SK-N-MC (cell line): ENCODE data around the gene SLC6A19.

Source experiments
- DNase-seq: peaks from one replicate; pipeline ENCODE4 v3.0.0-alpha.2; 2011; ENCODE audit warnings: low read depth, low spot score
- H3K27ac ChIP-seq: fragments of 200-600 bp; sonication (generic); 2 replicates; pipeline ENCODE4 v1.5.1; 2016; ENCODE audit warnings: mixed run types
- H3K36me3 ChIP-seq: fragments of 200-600 bp; sonication (generic); 2 replicates; pipeline ENCODE4 v1.6.1; 2017; ENCODE audit warnings: antibody characterized with exemption, low read length, mixed read lengths; ENCODE audit not compliant: insufficient read depth
- H3K4me3 ChIP-seq: fragments of 200-600 bp; sonication (generic); 2 replicates; pipeline ENCODE4 v1.5.1; 2016
- H3K9ac ChIP-seq: fragments of 200-600 bp; sonication (generic); 2 replicates; pipeline ENCODE4 v1.8.0; 2017; ENCODE audit warnings: mixed run types, mixed read lengths; ENCODE audit not compliant: insufficient read length
- H3K9me3 ChIP-seq: fragments of 200-600 bp; sonication (generic); 2 replicates; pipeline ENCODE4 v1.6.1; 2017; ENCODE audit warnings: low read depth, mild to moderate bottlenecking, antibody characterized with exemption, low read length, moderate library complexity, mixed read lengths
- EZH2 ChIP-seq: fragments of 200-600 bp; sonication (generic); IDR thresholded peaks from one replicate; pipeline ENCODE4 v1.6.1; 2017; ENCODE audit warnings: antibody characterized with exemption
- FOXP2 ChIP-seq: optimal IDR thresholded peaks from 2 replicates; pipeline ENCODE3; 2011; ENCODE audit warnings: mild to moderate bottlenecking, moderate library complexity; ENCODE audit not compliant: insufficient read depth; ENCODE audit errors: extremely low read length, control extremely low read depth
- POLR2AphosphoS5 ChIP-seq: IDR thresholded peaks from 2 replicates; pipeline ENCODE4 v1.6.1; 2012; ENCODE audit warnings: mild to moderate bottlenecking, low read depth, low read length, borderline replicate concordance

Gene SLC6A19

DNA sequence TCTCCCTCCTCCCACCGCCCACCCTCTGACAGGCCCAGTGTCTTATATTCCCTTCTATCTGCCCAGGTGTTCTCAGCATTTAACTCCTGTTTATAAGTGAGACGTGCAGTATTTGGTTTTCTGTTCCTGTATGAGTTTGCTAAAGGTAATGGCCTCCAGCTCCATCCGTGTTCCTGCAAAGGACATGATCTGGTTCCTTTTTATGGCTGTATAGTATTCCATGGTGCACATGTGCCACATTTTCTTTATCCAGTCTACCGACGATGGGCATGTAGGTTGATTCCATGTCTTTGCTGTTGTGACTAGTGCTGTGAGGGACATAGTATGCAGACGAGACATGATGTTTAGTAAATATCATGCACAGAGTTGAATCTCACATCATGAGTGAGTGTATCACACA lies 7.0 kb upstream of the SLC6A19 start:
- H3K9ac ChIP-seq, result no peak overlapping the region
- DNase-seq, result no peak
- TF ChIP-seq FOXP2 (no peak), POLR2AphosphoS5 (no peak), EZH2 (no peak)
- H3K27ac ChIP-seq, result no peak overlapping the region
- H3K4me3 ChIP-seq, result no peak overlapping the region
- no peaks in the 10 kb centered on the region for H3K9me3 ChIP-seq
- no peaks in the 10 kb centered on the region for H3K36me3 ChIP-seq

- no peak for DNase-seq
Observed at GRCh38 chr5:1195439-1195838, 6.0 kb upstream of the SLC6A19 start.

DNA sequence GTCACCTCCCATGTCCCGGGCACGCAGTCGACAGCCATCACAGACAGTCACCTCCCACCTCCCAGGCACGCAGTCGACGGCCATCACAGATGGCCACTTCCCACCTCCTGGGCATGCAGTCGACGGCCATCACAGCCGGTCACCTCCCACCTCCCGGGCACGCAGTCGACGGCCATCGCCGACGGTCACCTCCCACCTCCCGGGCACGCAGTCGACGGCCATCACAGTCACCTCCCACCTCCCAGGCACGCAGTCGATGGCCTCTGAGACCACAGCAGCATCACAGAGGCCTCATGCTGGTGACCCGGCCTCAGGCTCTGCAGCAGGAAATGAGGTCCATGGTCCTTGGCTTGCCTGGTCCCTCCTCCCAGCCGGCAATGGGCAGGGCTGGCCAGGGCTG lies 5.5 kb upstream of the SLC6A19 start:
- Histone ChIP-seq H3K9ac (no peak overlapping the region), H3K36me3 (no peaks in the 10 kb centered on the region), H3K4me3 (no peak overlapping the region), H3K9me3 (no peaks in the 10 kb centered on the region), H3K27ac (no peak overlapping the region)
- DNase-seq, result no peak
- TF ChIP-seq FOXP2 (no peak), POLR2AphosphoS5 (no peak), EZH2 (no peak)

More at GRCh38 chr5:1195439-1195838, 6.0 kb upstream of the SLC6A19 start:
- TF ChIP-seq POLR2AphosphoS5 (no peak), EZH2 (no peak), FOXP2 (no peak)
- Histone ChIP-seq H3K36me3 (no peaks in the 10 kb centered on the region), H3K4me3 (no peak overlapping the region), H3K9ac (no peak overlapping the region), H3K27ac (no peak overlapping the region), H3K9me3 (no peaks in the 10 kb centered on the region)

GRCh38 chr5:1196562-1196961 lies 4.8 kb upstream of the SLC6A19 start:
- H3K27ac ChIP-seq, result no peak overlapping the region
- H3K4me3 ChIP-seq, result no peak overlapping the region
- TF ChIP-seq POLR2AphosphoS5 (no peak), FOXP2 (no peak), EZH2 (no peak)
- H3K36me3 ChIP-seq, result no peaks in the 10 kb centered on the region
- no peaks in the 10 kb centered on the region for H3K9me3 ChIP-seq
- DNase-seq, result no peak
- no peak overlapping the region for H3K9ac ChIP-seq

- Histone ChIP-seq H3K4me3 (no peak overlapping the region), H3K36me3 (no peaks in the 10 kb centered on the region), H3K27ac (no peak overlapping the region), H3K9me3 (no peaks in the 10 kb centered on the region), H3K9ac (no peak overlapping the region)
- no peak for DNase-seq
- TF ChIP-seq POLR2AphosphoS5 (no peak), FOXP2 (no peak), EZH2 (no peak)
Observed at GRCh38 chr5:1197876-1198666, 3.3 kb upstream of the SLC6A19 start.

- H3K9ac ChIP-seq, result no peak overlapping the region
Observed at GRCh38 chr5:1199340-1199648, 2.1 kb upstream of the SLC6A19 start.

GRCh38 chr5:1199649-1200494 lies 1.5 kb upstream of the SLC6A19 start:
- Histone ChIP-seq H3K27ac (no peak overlapping the region), H3K9me3 (no peaks in the 10 kb centered on the region), H3K9ac (no peak overlapping the region), H3K36me3 (no peaks in the 10 kb centered on the region), H3K4me3 (no peak overlapping the region)
- DNase-seq, result no peak
- no peak for TF ChIP-seq POLR2AphosphoS5
- no peak for TF ChIP-seq EZH2
- no peak for TF ChIP-seq FOXP2

More at GRCh38 chr5:1199340-1199648, 2.1 kb upstream of the SLC6A19 start:
- no peak overlapping the region for H3K27ac ChIP-seq
- no peaks in the 10 kb centered on the region for H3K36me3 ChIP-seq
- no peak overlapping the region for H3K4me3 ChIP-seq
- no peaks in the 10 kb centered on the region for H3K9me3 ChIP-seq
- no peak for DNase-seq
- no peak for TF ChIP-seq POLR2AphosphoS5
- TF ChIP-seq FOXP2, result no peak
- no peak for TF ChIP-seq EZH2

DNA sequence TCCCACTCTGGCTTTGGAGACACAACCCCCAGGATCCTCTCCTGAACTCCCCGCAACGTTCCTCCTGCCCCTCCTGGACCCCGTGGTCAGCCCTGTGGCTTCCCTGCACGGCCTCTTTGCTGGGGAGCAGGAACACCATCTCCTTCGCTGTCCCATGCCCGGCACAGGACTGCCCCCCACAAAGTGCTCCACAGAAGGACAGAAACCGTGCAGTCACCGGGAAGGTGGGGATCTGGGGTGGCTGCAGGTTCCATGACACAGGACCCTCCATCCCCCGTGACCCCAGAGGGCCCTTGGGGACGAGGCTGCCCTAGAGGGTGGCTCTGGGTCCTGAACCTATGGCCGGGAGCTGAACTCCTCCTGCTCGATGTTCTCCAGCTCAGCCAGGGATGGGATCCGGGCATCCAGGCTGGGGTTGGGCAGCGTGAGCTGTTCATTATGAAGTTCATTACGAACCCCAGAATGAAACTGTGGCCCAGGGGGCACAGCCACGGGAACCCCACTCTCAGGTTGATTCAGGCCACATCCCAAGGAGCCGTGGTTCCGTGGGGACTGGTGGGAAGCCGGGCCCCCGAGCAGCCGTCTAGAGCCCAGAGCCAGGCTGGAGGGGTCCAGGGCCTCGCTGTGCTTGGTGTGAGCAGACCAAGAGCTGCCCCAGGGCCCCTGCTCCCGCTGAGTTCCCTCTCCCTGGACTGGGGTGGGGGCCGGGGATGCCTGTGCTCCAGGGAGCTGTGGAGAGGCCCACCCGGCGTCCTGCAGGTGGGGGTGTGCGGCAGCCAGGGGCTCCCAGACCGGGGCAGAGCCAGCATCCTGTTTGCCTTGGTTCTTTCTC lies 684 bp upstream of the SLC6A19 start:
- H3K4me3 ChIP-seq, result no peak overlapping the region
- H3K36me3 ChIP-seq, result no peaks in the 10 kb centered on the region
- H3K27ac ChIP-seq, result no peak overlapping the region
- no peak for DNase-seq
- no peak for TF ChIP-seq POLR2AphosphoS5
- no peak for TF ChIP-seq FOXP2
- no peak for TF ChIP-seq EZH2
- H3K9me3 ChIP-seq, result no peaks in the 10 kb centered on the region
- H3K9ac ChIP-seq, result no peak overlapping the region
